ENCODE results near the gene SLC24A3. TPM values are rescaled to one million over a fixed set of nuclear protein-coding genes. Genes with fewer than 3 reads are reported as not detected.
A peak's percentile ranks its signal among the peaks of the same experiment; 100 is the strongest.

The SLC24A3 gene
- total RNA-seq (2021; ENCODE audit: unreplicated experiment) (not detected), Bru-seq, nascent RNA (percentile 11 among the genes with signal in this experiment), BruChase-seq, experiment 1, labeled RNA remaining after a 2-hour chase (percentile 13 among the genes with signal in this experiment), BruChase-seq, experiment 2, labeled RNA remaining after a 6-hour chase (percentile 11 among the genes with signal in this experiment)
- not detected for polyA plus RNA-seq (2012; ENCODE audit: insufficient read length)
- long read RNA-seq = 0 reads

GRCh38 chr20:19212469-19212815 lies at the start of gene SLC24A3:
Gene SLC24A3, plus strand, starts transcription at chr20:19212642.
- ATAC-seq (no peak), DNase-seq (ENCODE audit: low read depth, low spot score) (no peak)
- no peak within 1 kb of the TSS for H3K4me3 ChIP-seq (ENCODE audit: low read depth in 2 of 2, low read length in 2 of 2)
- no peaks in the 10 kb centered on the region for H3K9me3 ChIP-seq (ENCODE audit: control insufficient read depth, insufficient read depth, low read depth, low read length)
- intact Hi-C loops (cut with micrococcal nuclease; ENCODE audit: unreplicated experiment) (no loop called here), in situ Hi-C loops (cut with HindIII; ENCODE audit: low pct_unique_long_range_greater_than_20kb, low sequenced_read_pairs) (no loop called here)
- H3K4me1 ChIP-seq (ENCODE audit: control insufficient read depth, insufficient read depth, low read length) = no peaks in the 10 kb centered on the region
- BruUV-seq (replicated peaks) = no TSS peak
- peaks cover 47% of the 10 kb centered on the region for H3K27me3 ChIP-seq (ENCODE audit: control insufficient read depth, insufficient read depth, low read length)
- H3K27ac ChIP-seq (ENCODE audit: low read length) = no peak within 1 kb of the TSS
- TF ChIP-seq POLR2AphosphoS5 (IDR thresholded peaks at IDR 0.05; ENCODE audit: low read depth, low read length) (no peak), TCF7L2 (IDR thresholded peaks at IDR 0.05; ENCODE audit: low read depth, low read length) (no peak), CTCF (IDR thresholded peaks at IDR 0.05) (no peak), SIN3A (IDR thresholded peaks at IDR 0.05; ENCODE audit: borderline replicate concordance, insufficient read depth, low read depth, low read length) (no peak), REST (IDR thresholded peaks at IDR 0.05; ENCODE audit: insufficient read depth in 1 of 2, low read depth in 2 of 2, low read length in 1 of 2) (no peak)
- POLR2A ChIA-PET = no interaction called here
- no peaks in the 10 kb centered on the region for H3K36me3 ChIP-seq (ENCODE audit: control insufficient read depth, insufficient read depth, low read length)
- CTCF ChIA-PET = no interaction called here

GRCh38 chr20:19170148-19170547 lies 42.3 kb upstream of the SLC24A3 start:
- Histone ChIP-seq H3K4me3 (ENCODE audit: low read depth in 2 of 2, low read length in 2 of 2) (no peak overlapping the region), H3K27ac (ENCODE audit: low read length) (no peak overlapping the region), H3K27me3 (ENCODE audit: control insufficient read depth, insufficient read depth, low read length) (no peaks in the 10 kb centered on the region), H3K36me3 (ENCODE audit: control insufficient read depth, insufficient read depth, low read length) (no peaks in the 10 kb centered on the region), H3K4me1 (ENCODE audit: control insufficient read depth, insufficient read depth, low read length) (no peaks in the 10 kb centered on the region), H3K9me3 (ENCODE audit: control insufficient read depth, insufficient read depth, low read depth, low read length) (no peaks in the 10 kb centered on the region)
- intact Hi-C loops (cut with micrococcal nuclease; ENCODE audit: unreplicated experiment) (no loop called here), in situ Hi-C loops (cut with HindIII; ENCODE audit: low pct_unique_long_range_greater_than_20kb, low sequenced_read_pairs) (no loop called here)
- POLR2A ChIA-PET = no interaction called here
- ATAC-seq (no peak), DNase-seq (ENCODE audit: low read depth, low spot score) (no peak)
- BruUV-seq (replicated peaks) = no TSS peak
- TF ChIP-seq POLR2AphosphoS5 (IDR thresholded peaks at IDR 0.05; ENCODE audit: low read depth, low read length) = no peak
- TF ChIP-seq REST (IDR thresholded peaks at IDR 0.05; ENCODE audit: insufficient read depth in 1 of 2, low read depth in 2 of 2, low read length in 1 of 2) = no peak
- TF ChIP-seq SIN3A (IDR thresholded peaks at IDR 0.05; ENCODE audit: borderline replicate concordance, insufficient read depth, low read depth, low read length) = no peak
- no peak for TF ChIP-seq TCF7L2 (IDR thresholded peaks at IDR 0.05; ENCODE audit: low read depth, low read length)
- no peak for TF ChIP-seq CTCF (IDR thresholded peaks at IDR 0.05)
- CTCF ChIA-PET = no interaction called here

Measured in Panc1 (cell line).